Immature natural killer cell (primary cell): ENCODE data around the gene PCBP2. TPM values are rescaled to one million over a fixed set of nuclear protein-coding genes. Genes with fewer than 3 reads are reported as not detected.

ENCODE experiments used
- DNase-seq, 3 donors: peaks; one replicate each; pipeline ENCODE4 v3.0.0; 2022; ENCODE audit warnings: mixed read lengths in 1 of 3
- H3K27ac Mint-ChIP-seq, 6 donors: one replicate each; pipeline ENCODE4 v1.8.0; 2020; ENCODE audit warnings: mixed read lengths in 6 of 6, mild to moderate bottlenecking in 5 of 6, inconsistent platforms in 4 of 6, moderate library complexity in 3 of 6
- H3K27me3 Mint-ChIP-seq, 3 donors: one replicate each; pipeline ENCODE4 v1.8.0; 2020 to 2021; ENCODE audit warnings: low read depth in 3 of 3, mild to moderate bottlenecking in 3 of 3, mixed read lengths in 3 of 3, moderate library complexity in 3 of 3, inconsistent platforms in 1 of 3
- H3K36me3 Mint-ChIP-seq, 3 donors: one replicate each; pipeline ENCODE4 v1.8.0; 2020; ENCODE audit warnings: mixed read lengths in 3 of 3, inconsistent platforms in 2 of 3, mild to moderate bottlenecking in 2 of 3
- H3K4me1 Mint-ChIP-seq, 2 donors: one replicate each; pipeline ENCODE4 v1.8.0; 2020; ENCODE audit warnings: inconsistent platforms in 2 of 2, mild to moderate bottlenecking in 2 of 2, mixed read lengths in 2 of 2, moderate library complexity in 1 of 2
- H3K4me3 Mint-ChIP-seq, 5 donors: one replicate each; pipeline ENCODE4 v1.8.0; 2020; ENCODE audit warnings: mild to moderate bottlenecking in 5 of 5, mixed read lengths in 5 of 5, inconsistent platforms in 3 of 5, moderate library complexity in 3 of 5
- H3K9me3 Mint-ChIP-seq, 6 donors: one replicate each; pipeline ENCODE4 v1.8.0; 2020; ENCODE audit warnings: mild to moderate bottlenecking in 6 of 6, mixed read lengths in 6 of 6, inconsistent platforms in 4 of 6, moderate library complexity in 3 of 6
- polyA plus RNA-seq, 3 donors: library from polyadenylated mRNA; unstranded; fragments of 300-500 nt; fragmentation: Illumina TruSeq; gene quantifications; one replicate each; pipeline ENCODE4 v1.2.3, GENCODE V29; 2021

Gene PCBP2
- polyA plus RNA-seq, 3 donors from 2014 or later = 79.2 to 102 (median 92.2) TPM

- H3K4me3 Mint-ChIP-seq = peak overlapping the region in 2 of 5 donors; percentile 30 to 49
- no peaks in the 10 kb centered on the region for H3K9me3 Mint-ChIP-seq
Observed at GRCh38 chr12:53496752-53497032, 44.8 kb downstream of the PCBP2 start.

GRCh38 chr12:53497461-53497860 lies 45.6 kb downstream of the PCBP2 start:
- Mint-ChIP-seq H3K4me3 (peak overlapping the region in 2 of 5 donors; percentile 57 to 86), H3K27me3 (peaks cover 12 to 19% (median 15%) of the 10 kb centered on the region in 3 donors), H3K9me3 (no peaks in the 10 kb centered on the region), H3K36me3 (no peaks in the 10 kb centered on the region), H3K27ac (peak overlapping the region in 2 of 6 donors; percentile 75 to 92), H3K4me1 (peaks cover 48 to 56% of the 10 kb centered on the region in 2 donors)
- no peak for DNase-seq

More at GRCh38 chr12:53496752-53497032, 44.8 kb downstream of the PCBP2 start:
- peaks cover 12 to 19% (median 15%) of the 10 kb centered on the region in 3 donors for H3K27me3 Mint-ChIP-seq
- peak overlapping the region in 2 of 6 donors; percentile 12 to 50 for H3K27ac Mint-ChIP-seq
- H3K4me1 Mint-ChIP-seq = peaks cover 51 to 56% of the 10 kb centered on the region in 2 donors
- no peak for DNase-seq
- no peaks in the 10 kb centered on the region for H3K36me3 Mint-ChIP-seq

- H3K27ac Mint-ChIP-seq = peak overlapping the region; percentile 31 to 92 (median 84)
- peak overlapping the region; percentile 86 to 95 (median 90) for H3K4me3 Mint-ChIP-seq
- H3K36me3 Mint-ChIP-seq = no peaks in the 10 kb centered on the region
- H3K4me1 Mint-ChIP-seq = peaks cover 49% of the 10 kb centered on the region in 2 donors
- DNase-seq = no peak
- peaks cover 8 to 18% (median 10%) of the 10 kb centered on the region in 3 donors for H3K27me3 Mint-ChIP-seq
- no peaks in the 10 kb centered on the region for H3K9me3 Mint-ChIP-seq
Observed at GRCh38 chr12:53498235-53498630, 46.3 kb downstream of the PCBP2 start.

GRCh38 chr12:53499266-53500141 lies 47.6 kb downstream of the PCBP2 start, which contains the start of gene MAP3K12:
MAP3K12 (minus strand) TSS chr12:53499458; CDS start chr12:53487391, 12,067 bp downstream.
- Mint-ChIP-seq H3K9me3 (no peaks in the 10 kb centered on the region), H3K27me3 (peaks cover 6 to 17% (median 8%) of the 10 kb centered on the region in 3 donors), H3K4me1 (peaks cover 37 to 38% of the 10 kb centered on the region in 2 donors), H3K36me3 (no peaks in the 10 kb centered on the region), H3K27ac (peak within 1 kb of the TSS; percentile 91 to 100 (median 97)), H3K4me3 (peak within 1 kb of the TSS; percentile 86 to 95 (median 91))
- peak; percentile 52 to 57 (median 53) for DNase-seq

DNA sequence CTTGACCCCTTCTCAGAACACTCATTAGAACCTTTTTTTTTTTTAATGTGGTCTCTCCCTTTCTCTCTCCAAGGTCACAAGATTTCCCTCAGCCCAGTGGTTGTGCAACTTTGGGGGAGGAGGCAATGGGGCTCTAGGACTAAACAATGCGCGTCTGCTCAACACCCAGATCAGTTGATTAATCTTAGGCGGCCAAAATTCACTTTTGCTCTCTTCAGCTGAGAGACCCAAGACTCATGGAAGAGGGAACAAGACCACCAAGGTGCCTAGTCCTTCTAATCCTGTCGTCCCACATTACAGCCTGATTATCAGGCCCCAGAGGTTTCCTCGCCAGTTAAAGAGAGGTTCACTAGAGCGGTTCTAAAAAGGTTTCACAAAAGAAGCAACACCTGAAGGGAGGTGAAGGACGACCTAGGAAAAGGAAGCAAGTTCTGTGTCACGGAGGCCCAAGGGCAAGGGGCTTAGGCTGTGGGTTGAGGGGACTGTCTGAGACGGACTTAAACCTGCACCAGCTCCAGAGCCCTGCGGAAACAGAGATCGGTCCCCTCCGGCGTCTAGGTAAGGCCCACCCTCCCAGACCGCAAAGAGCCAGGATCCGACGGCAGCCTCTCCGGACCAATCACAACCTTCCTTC lies 48.4 kb downstream of the PCBP2 start:
- DNase-seq = peak in 1 of 3 donors; percentile 43
- no peaks in the 10 kb centered on the region for H3K36me3 Mint-ChIP-seq
- H3K4me1 Mint-ChIP-seq = peaks cover 37 to 38% of the 10 kb centered on the region in 2 donors
- H3K27me3 Mint-ChIP-seq = peaks cover 6 to 17% (median 8%) of the 10 kb centered on the region in 3 donors
- H3K27ac Mint-ChIP-seq = peak overlapping the region; percentile 91 to 100 (median 97)
- H3K4me3 Mint-ChIP-seq = peak overlapping the region; percentile 86 to 95 (median 91)
- H3K9me3 Mint-ChIP-seq = no peaks in the 10 kb centered on the region

DNA sequence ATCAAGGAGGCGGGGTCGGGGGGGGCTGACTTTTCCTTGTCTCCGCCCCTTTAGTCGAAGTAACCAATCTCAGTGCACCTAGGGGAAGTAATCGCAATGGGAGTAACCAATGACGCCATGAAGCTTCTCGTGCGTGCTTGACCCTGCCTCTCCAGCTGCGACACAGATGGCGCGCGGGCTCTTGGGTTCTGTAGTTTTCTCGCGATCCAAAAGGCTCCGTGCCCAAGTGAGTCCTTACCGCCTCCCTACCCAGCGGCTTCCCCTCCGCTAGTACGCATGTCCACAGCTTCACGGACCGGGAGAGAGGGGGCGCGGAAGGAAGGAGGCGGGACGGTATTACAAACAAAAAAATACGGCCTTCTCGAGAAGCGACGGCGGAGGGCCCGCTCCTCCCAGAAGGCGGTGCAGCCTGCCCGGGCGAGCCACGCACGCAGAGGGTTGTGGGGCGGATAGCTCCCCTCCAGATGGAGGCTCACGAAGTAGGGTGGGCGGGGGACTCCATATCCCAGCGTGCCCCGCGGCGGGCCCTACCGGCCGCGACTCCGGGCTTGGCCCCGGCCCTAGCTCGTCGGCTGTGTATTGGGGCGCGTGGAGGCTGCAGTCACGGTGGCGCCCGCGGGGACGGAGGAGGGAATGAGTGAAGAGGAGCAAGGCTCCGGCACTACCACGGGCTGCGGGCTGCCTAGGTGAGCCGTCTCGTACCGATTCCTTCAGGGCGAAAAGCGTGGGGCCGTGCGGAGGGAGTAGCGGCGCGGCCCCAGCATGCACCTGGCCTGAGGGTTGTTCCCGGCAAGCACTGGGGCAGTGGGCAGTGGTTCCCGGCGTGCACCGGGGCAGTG lies 49.1 kb downstream of the PCBP2 start, which contains the start of gene TARBP2:
TSS of gene TARBP2 (plus strand) at position 508 of the 839 bp plus-strand sequence. CDS start at position 634, 126 bp downstream.
- peak; percentile 97 to 99 (median 99) for DNase-seq
- H3K27me3 Mint-ChIP-seq = peaks cover 6 to 15% (median 8%) of the 10 kb centered on the region in 3 donors
- H3K4me3 Mint-ChIP-seq = peak within 1 kb of the TSS; percentile 86 to 95 (median 91)
- H3K36me3 Mint-ChIP-seq = peaks cover 0 to 4% (median 0%) of the 10 kb centered on the region in 3 donors
- H3K9me3 Mint-ChIP-seq = no peaks in the 10 kb centered on the region
- peaks cover 37 to 38% of the 10 kb centered on the region in 2 donors for H3K4me1 Mint-ChIP-seq
- peak within 1 kb of the TSS; percentile 91 to 100 (median 97) for H3K27ac Mint-ChIP-seq

DNA sequence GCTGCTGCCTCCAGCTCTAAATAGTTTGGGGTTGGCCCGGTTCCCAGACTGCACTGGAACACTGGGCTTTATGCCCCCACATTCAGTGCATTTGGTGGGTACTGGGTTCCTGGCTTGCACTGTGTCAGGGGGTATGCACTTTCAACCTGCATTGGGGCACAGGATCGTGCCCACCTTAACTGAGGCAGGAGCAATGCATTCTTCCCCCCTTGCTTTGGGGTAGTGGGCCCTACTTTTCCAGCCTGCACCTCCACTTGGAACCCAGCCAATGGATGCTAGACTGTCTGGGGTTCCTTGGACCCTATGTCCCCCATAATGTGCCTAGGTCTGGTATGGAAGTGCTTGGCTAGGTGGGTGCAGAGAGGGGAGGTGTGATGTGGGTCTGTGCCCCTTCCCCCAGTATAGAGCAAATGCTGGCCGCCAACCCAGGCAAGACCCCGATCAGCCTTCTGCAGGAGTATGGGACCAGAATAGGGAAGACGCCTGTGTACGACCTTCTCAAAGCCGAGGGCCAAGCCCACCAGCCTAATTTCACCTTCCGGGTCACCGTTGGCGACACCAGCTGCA lies 49.8 kb downstream of the PCBP2 start:
- DNase-seq = no peak
- Mint-ChIP-seq H3K27ac (peak overlapping the region; percentile 91 to 100 (median 97)), H3K4me1 (peaks cover 36 to 37% of the 10 kb centered on the region in 2 donors), H3K36me3 (peaks cover 0 to 4% (median 0%) of the 10 kb centered on the region in 3 donors), H3K27me3 (peaks cover 5 to 12% (median 8%) of the 10 kb centered on the region in 3 donors), H3K9me3 (no peaks in the 10 kb centered on the region), H3K4me3 (peak overlapping the region; percentile 86 to 95 (median 91))

DNA sequence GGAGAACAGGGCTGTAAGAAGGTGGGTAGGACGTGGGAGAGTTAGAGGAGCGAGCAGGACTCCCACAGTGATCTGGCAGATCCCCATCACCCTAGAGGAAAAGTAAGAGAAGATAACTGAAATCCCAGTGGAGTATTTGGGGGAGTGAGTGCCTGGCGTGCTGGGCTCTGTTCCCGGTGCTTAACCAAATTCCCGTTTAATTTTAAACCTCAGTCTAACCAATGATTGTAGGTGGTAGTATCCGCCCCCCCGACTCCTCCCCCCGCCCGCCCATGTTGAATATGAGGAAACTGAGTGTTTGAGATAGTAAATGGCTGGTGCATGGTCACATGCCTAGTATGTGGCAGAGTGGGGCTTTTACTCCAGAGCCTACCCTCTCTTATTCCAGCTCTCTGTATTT lies 50.4 kb downstream of the PCBP2 start:
- Mint-ChIP-seq H3K36me3 (peaks cover 0 to 4% (median 0%) of the 10 kb centered on the region in 3 donors), H3K4me1 (peaks cover 36 to 37% of the 10 kb centered on the region in 2 donors), H3K27me3 (peaks cover 5 to 12% (median 8%) of the 10 kb centered on the region in 3 donors), H3K9me3 (no peaks in the 10 kb centered on the region), H3K27ac (peak overlapping the region in 3 of 6 donors; percentile 39 to 100 (median 91)), H3K4me3 (peak overlapping the region in 1 of 5 donors; percentile 49)
- DNase-seq = no peak

DNA sequence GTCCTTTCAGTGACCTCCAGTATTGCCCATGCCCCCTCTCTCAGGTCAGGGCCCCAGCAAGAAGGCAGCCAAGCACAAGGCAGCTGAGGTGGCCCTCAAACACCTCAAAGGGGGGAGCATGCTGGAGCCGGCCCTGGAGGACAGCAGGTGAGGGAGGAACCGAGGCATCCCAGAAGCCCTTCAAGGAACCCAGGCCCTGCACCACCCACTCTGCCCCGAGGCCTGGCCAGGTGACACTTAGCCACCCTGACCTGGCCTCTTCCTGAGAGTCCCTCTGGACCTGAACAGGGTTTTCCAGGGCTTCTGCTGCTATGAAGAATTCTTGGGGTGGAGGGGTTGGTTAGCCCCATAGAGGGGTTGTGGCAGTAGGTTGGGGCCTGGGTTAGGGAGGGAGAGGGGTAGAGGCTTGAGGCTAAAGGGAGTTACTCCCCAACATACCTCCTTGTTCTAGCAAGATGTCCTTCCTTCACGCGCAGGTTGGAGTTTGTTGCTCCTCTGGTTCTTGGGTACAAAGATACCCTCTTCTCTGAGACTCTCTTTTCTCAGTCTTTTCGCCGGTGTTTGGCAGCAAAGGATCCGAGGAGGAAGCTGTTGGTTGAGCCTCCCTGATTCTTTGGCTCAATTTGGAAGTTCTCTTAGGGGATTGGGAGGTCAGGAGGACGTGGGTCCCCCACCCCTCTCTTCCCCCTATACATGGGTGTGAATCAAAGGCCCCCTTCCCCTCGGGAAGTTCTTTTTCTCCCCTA lies 51.3 kb downstream of the PCBP2 start:
- Mint-ChIP-seq H3K36me3 (peaks cover 0 to 4% (median 0%) of the 10 kb centered on the region in 3 donors), H3K4me1 (peaks cover 34% of the 10 kb centered on the region in 2 donors), H3K4me3 (peak overlapping the region in 3 of 5 donors; percentile 32 to 59 (median 46)), H3K27me3 (peaks cover 5 to 12% (median 8%) of the 10 kb centered on the region in 3 donors), H3K9me3 (no peaks in the 10 kb centered on the region), H3K27ac (peak overlapping the region in 2 of 6 donors; percentile 34 to 45)
- no peak for DNase-seq

GRCh38 chr12:53504004-53504920 lies 52.4 kb downstream of the PCBP2 start:
- H3K4me3 Mint-ChIP-seq = no peak overlapping the region

DNA sequence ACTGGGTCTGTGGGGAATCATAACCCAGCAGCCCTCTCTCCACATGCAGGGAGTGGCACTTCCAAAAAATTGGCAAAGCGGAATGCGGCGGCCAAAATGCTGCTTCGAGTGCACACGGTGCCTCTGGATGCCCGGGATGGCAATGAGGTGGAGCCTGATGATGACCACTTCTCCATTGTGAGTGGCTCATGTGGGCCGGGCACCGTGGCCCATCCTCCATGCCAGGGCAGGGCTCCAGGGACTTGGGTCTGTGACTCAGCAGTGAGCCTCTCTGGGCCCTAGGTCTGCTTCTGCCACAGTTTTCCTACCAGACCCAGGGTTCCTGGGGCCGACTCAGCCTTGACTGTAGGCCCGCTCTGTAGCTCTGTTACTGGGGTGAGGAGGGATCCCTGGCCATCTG lies 53.2 kb downstream of the PCBP2 start:
- DNase-seq = no peak
- Mint-ChIP-seq H3K9me3 (no peaks in the 10 kb centered on the region), H3K27me3 (peaks cover under 1 to 8% (median 5%) of the 10 kb centered on the region in 3 donors), H3K4me1 (peaks cover 27 to 30% of the 10 kb centered on the region in 2 donors), H3K4me3 (no peak overlapping the region), H3K27ac (peak overlapping the region in 2 of 6 donors; percentile 45 to 75), H3K36me3 (peaks cover 0 to 4% (median 0%) of the 10 kb centered on the region in 3 donors)

More at GRCh38 chr12:53504004-53504920, 52.4 kb downstream of the PCBP2 start:
- DNase-seq = no peak
- H3K27ac Mint-ChIP-seq = peak overlapping the region in 3 of 6 donors; percentile 17 to 75 (median 34)
- H3K36me3 Mint-ChIP-seq = peaks cover 0 to 4% (median 0%) of the 10 kb centered on the region in 3 donors
- H3K4me1 Mint-ChIP-seq = peaks cover 32 to 34% of the 10 kb centered on the region in 2 donors
- H3K9me3 Mint-ChIP-seq = no peaks in the 10 kb centered on the region
- H3K27me3 Mint-ChIP-seq = peaks cover 5 to 8% (median 6%) of the 10 kb centered on the region in 3 donors
